ENCODE measurements around the gene NLK.

GRCh38 chr17:28085766-28086165, 43.3 kb downstream of the NLK start:
- TF ChIP-seq SMC3 (IDR thresholded peaks at IDR 0.05; ENCODE audit: borderline replicate concordance, low read length) (no peak), MYC (IDR thresholded peaks at IDR 0.05; ENCODE audit: insufficient read depth, insufficient read length, insufficient replicate concordance, low read length, severe bottlenecking) (no peak), POLR2AphosphoS5 (IDR thresholded peaks at IDR 0.05; ENCODE audit: low read length) (no peak)

Measured in GM12878 (cell line).